Measurements from ENCODE around the gene ESF1. TPM values are rescaled to one million over a fixed set of nuclear protein-coding genes. Genes with fewer than 3 reads are reported as not detected.

Gene ESF1
- total and polyA plus RNA-seq, 4 donors: 7.9 to 14.6 (median 10.4) TPM

DNA sequence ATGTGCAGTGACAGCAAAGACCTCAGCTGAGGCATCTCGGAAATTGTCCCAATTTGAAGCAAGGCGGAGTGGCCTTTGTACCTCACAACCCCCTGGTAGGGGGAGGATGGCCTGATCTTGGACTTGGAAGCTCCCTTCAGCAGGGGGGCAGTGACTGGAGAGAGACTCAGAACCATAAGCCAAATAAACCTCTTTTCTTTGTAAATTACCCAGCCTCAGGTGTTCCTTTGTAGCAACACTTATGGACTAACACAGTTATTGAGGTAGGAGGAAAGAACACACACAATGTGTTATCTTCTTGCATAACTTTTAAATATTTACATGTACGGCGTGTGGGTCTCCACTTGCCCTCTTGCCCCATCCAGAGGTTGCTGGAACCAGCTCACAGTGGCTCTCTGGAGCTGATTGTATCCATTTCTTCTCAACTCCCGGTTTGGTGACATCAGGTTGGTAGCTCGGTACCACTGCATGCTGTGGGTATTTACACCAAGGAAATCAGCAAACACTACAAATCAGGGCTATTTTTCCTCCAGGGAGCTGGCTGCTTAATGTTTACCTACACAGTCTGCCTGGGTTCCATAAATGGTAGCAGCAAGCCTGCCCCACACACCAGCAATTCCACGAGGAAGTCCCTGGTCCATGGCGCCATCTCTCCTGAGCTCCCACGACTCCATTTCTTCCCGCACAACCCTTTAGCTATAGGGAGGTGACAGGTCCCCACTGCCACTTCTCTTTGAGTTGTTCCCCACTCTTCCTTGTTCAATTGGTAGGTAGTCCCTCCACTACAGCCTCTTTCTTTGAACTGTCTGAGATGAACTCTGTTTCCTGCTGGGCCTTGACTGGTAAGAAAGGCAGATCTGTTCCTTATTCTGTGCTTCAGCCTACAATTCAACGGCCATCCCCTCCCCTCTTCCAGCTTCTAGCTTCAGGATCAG, 91.7 kb downstream of the ESF1 start:
- no peaks in the 10 kb centered on the region for H3K9me3 ChIP-seq (ENCODE audit: control insufficient read depth in 4 of 4, insufficient read depth in 3 of 4, low read length in 3 of 4)
- H3K9ac ChIP-seq (ENCODE audit: insufficient read depth in 1 of 2, low read length in 2 of 2): no peak overlapping the region
- DNase-seq: no peak
- no peak overlapping the region for H3K27ac ChIP-seq (ENCODE audit: low read depth in 1 of 2, low read length in 1 of 2)
- no peaks in the 10 kb centered on the region for H3K36me3 ChIP-seq (ENCODE audit: control insufficient read depth in 4 of 4, insufficient read depth in 4 of 4, low read length in 4 of 4)
- 87 to 90% methylated on average over 11 of the region's 11 CpGs for WGBS, 2 donors
- ATAC-seq (ENCODE audit: insufficient read depth, low FRiP score): no peak
- H3K4me3 ChIP-seq: no peak overlapping the region
- peaks cover 0 to 10% (median 0%) of the 10 kb centered on the region in 5 donors for H3K4me1 ChIP-seq (ENCODE audit: control insufficient read depth in 5 of 5, insufficient read depth in 5 of 5, low read length in 5 of 5)
- TF ChIP-seq, protein P1, sequence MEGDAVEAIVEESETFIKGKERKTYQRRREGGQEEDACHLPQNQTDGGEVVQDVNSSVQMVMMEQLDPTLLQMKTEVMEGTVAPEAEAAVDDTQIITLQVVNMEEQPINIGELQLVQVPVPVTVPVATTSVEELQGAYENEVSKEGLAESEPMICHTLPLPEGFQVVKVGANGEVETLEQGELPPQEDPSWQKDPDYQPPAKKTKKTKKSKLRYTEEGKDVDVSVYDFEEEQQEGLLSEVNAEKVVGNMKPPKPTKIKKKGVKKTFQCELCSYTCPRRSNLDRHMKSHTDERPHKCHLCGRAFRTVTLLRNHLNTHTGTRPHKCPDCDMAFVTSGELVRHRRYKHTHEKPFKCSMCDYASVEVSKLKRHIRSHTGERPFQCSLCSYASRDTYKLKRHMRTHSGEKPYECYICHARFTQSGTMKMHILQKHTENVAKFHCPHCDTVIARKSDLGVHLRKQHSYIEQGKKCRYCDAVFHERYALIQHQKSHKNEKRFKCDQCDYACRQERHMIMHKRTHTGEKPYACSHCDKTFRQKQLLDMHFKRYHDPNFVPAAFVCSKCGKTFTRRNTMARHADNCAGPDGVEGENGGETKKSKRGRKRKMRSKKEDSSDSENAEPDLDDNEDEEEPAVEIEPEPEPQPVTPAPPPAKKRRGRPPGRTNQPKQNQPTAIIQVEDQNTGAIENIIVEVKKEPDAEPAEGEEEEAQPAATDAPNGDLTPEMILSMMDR (IDR thresholded peaks at IDR 0.05; ENCODE audit: control extremely low read depth, extremely low read depth): no peak
- no peaks in the 10 kb centered on the region for H3K27me3 ChIP-seq (ENCODE audit: control insufficient read depth in 3 of 3, insufficient read depth in 3 of 3, low read length in 2 of 3)

DNA sequence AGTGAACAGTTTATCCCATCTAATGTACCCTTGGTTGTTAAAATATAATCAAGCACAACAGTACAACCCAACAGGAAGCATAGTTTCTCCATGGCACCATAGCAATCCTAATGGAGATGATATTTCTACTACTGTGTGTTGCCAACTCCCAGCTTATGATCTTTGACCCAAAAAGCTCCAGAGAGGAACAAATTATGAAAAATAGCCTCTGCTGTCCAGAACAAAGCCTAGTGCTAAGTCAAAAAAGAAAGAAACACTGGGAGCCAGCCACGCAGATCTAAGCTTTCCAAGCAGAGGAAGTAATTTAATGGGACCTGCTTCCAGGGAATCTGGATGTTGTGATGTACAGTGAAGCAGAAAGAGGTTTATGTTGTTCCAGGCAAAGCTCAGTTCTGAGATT, 93.8 kb downstream of the ESF1 start:
- WGBS, 2 donors: 56 to 64% methylated on average over 1 of the region's 1 CpG
- DNase-seq (peak in 2 of 3 donors; percentile 29 to 47), ATAC-seq (ENCODE audit: insufficient read depth, low FRiP score) (no peak)
- no peaks in the 10 kb centered on the region for H3K27me3 ChIP-seq (ENCODE audit: control insufficient read depth in 3 of 3, insufficient read depth in 3 of 3, low read length in 2 of 3)
- no peaks in the 10 kb centered on the region for H3K36me3 ChIP-seq (ENCODE audit: control insufficient read depth in 4 of 4, insufficient read depth in 4 of 4, low read length in 4 of 4)
- no peak overlapping the region for H3K4me3 ChIP-seq
- no peak overlapping the region for H3K27ac ChIP-seq (ENCODE audit: low read depth in 1 of 2, low read length in 1 of 2)
- peaks cover 0 to 10% (median 0%) of the 10 kb centered on the region in 5 donors for H3K4me1 ChIP-seq (ENCODE audit: control insufficient read depth in 5 of 5, insufficient read depth in 5 of 5, low read length in 5 of 5)
- TF ChIP-seq, protein P1 (IDR thresholded peaks at IDR 0.05; ENCODE audit: control extremely low read depth, extremely low read depth): no peak
- H3K9me3 ChIP-seq (ENCODE audit: control insufficient read depth in 4 of 4, insufficient read depth in 3 of 4, low read length in 3 of 4): no peaks in the 10 kb centered on the region
- no peak overlapping the region for H3K9ac ChIP-seq (ENCODE audit: insufficient read depth in 1 of 2, low read length in 2 of 2)

DNA sequence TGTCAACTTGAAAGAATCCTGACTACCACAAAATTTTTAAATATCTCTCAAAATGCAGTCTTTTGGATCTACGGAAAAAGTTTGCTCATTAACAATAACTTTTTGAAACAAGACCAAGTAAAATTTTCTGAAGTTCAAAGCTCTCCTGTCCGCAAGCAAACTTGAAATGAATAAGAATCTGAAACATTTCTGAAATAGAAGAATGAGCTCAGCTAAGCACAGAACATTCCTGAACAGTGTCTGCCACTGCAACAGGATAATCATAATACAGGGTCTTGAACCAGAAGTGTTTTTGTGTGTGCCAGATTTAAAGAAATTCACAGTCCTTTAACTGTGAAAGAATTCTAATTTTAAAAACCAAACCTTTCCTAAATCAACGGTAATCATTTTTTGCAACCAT, 96.9 kb downstream of the ESF1 start:
- Histone ChIP-seq H3K27me3 (ENCODE audit: control insufficient read depth in 3 of 3, insufficient read depth in 3 of 3, low read length in 2 of 3) (no peaks in the 10 kb centered on the region), H3K36me3 (ENCODE audit: control insufficient read depth in 4 of 4, insufficient read depth in 4 of 4, low read length in 4 of 4) (no peaks in the 10 kb centered on the region), H3K27ac (ENCODE audit: low read depth in 1 of 2, low read length in 1 of 2) (no peak overlapping the region), H3K9ac (ENCODE audit: insufficient read depth in 1 of 2, low read length in 2 of 2) (no peak overlapping the region), H3K4me1 (ENCODE audit: control insufficient read depth in 5 of 5, insufficient read depth in 5 of 5, low read length in 5 of 5) (peaks cover 0 to 10% (median 2%) of the 10 kb centered on the region in 5 donors), H3K9me3 (ENCODE audit: control insufficient read depth in 4 of 4, insufficient read depth in 3 of 4, low read length in 3 of 4) (no peaks in the 10 kb centered on the region), H3K4me3 (no peak overlapping the region)
- 66 to 75% methylated on average over 3 of the region's 3 CpGs for WGBS, 2 donors
- ATAC-seq (ENCODE audit: insufficient read depth, low FRiP score) (no peak), DNase-seq (peak in 1 of 3 donors; percentile 20)
- TF ChIP-seq, protein P1 (IDR thresholded peaks at IDR 0.05; ENCODE audit: control extremely low read depth, extremely low read depth): no peak
